Gastroesophageal sphincter (tissue), 3 donors: Measurements from ENCODE around the gene GCNT4.

Experiments
- EP300 ChIP-seq: sonication (generic); formaldehyde crosslinking; IDR thresholded peaks from one replicate; pipeline ENCODE4 v1.6.1; 2017; ENCODE audit warnings: antibody characterized with exemption, mild to moderate bottlenecking
- POLR2A ChIP-seq, 2 donors: fragments of 450-650 bp; IDR thresholded peaks; one replicate each; pipeline ENCODE4 v1.6.1; 2017; ENCODE audit warnings: antibody characterized with exemption in 2 of 2, mild to moderate bottlenecking in 2 of 2, moderate library complexity in 1 of 2
- POLR2AphosphoS5 ChIP-seq: sonication (generic); formaldehyde crosslinking; IDR thresholded peaks from one replicate; pipeline ENCODE4 v1.6.1; 2017; ENCODE audit warnings: antibody characterized with exemption
- TF ChIP-seq, protein P1 (sequence below), 4 experiments: fragments of 200-600 bp in 2 of 4; fragments of 450-650 bp in 2 of 4; sonication (generic) in 1 of 4; IDR thresholded peaks; one replicate each; pipeline ENCODE4 v1.5.1; 2017 to 2019; ENCODE audit warnings: antibody characterized with exemption in 4 of 4, mild to moderate bottlenecking in 2 of 4, moderate library complexity in 2 of 4

GRCh38 chr5:75047356-75047755, 5.0 kb downstream of the GCNT4 start:
- TF ChIP-seq, protein P1, sequence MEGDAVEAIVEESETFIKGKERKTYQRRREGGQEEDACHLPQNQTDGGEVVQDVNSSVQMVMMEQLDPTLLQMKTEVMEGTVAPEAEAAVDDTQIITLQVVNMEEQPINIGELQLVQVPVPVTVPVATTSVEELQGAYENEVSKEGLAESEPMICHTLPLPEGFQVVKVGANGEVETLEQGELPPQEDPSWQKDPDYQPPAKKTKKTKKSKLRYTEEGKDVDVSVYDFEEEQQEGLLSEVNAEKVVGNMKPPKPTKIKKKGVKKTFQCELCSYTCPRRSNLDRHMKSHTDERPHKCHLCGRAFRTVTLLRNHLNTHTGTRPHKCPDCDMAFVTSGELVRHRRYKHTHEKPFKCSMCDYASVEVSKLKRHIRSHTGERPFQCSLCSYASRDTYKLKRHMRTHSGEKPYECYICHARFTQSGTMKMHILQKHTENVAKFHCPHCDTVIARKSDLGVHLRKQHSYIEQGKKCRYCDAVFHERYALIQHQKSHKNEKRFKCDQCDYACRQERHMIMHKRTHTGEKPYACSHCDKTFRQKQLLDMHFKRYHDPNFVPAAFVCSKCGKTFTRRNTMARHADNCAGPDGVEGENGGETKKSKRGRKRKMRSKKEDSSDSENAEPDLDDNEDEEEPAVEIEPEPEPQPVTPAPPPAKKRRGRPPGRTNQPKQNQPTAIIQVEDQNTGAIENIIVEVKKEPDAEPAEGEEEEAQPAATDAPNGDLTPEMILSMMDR (IDR thresholded peaks at IDR 0.05), result no peak
- TF ChIP-seq POLR2A (IDR thresholded peaks at IDR 0.05) (no peak), POLR2AphosphoS5 (no peak), EP300 (no peak)
